ENCODE measurements around the gene HAUS7. TPM values are rescaled to one million over a fixed set of nuclear protein-coding genes. Genes with fewer than 3 reads are reported as not detected.

The HAUS7 gene
- total RNA-seq, 2 experiments from 2014 or later = 24.4 to 25.6 TPM

DNA sequence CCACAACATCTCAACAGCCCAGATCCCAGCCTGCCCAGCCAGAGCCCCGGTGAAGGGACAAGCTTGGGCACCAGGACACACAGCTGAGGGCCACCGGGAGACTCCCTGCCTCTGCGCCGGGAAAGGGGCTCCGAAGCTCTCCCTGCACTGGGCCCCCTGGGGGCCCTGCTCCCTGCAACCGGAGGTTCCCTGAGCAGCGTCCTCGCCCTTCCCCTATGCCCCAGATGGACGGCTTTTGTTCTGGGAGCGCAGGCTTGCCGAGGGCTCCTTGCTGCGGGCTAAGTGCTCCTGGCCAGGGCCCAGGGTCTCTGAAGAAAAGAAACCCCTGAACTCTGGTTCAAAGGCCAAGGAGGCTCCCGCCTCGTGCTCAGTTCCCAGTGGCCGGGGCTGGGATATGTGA is 60.0 kb downstream of the HAUS7 start:
- intact Hi-C loops (cut with DNase I, micrococcal nuclease) = no loop called here
- Histone ChIP-seq H3K9me3 (ENCODE audit: control insufficient read depth in 1 of 2, insufficient read depth in 1 of 2, low read length in 2 of 2) (no peaks in the 10 kb centered on the region), H3K36me3 (ENCODE audit: insufficient read depth, low read length) (no peaks in the 10 kb centered on the region), H3K27ac (ENCODE audit: low read depth in 1 of 2, low read length in 2 of 2) (no peak overlapping the region), H3K4me1 (ENCODE audit: insufficient read depth, low read length) (peaks cover 15% of the 10 kb centered on the region), H3K27me3 (ENCODE audit: control insufficient read depth in 1 of 2, insufficient read depth in 2 of 2, low read length in 2 of 2) (no peaks in the 10 kb centered on the region), H3K4me3 (ENCODE audit: low read length) (no peak overlapping the region)
- TF ChIP-seq CTCF (IDR thresholded peaks at IDR 0.05) = no peak
- Mint-ChIP-seq H3K9me3 (no peaks in the 10 kb centered on the region), H3K27ac (no peak overlapping the region), H3K27me3 (peaks cover 6% of the 10 kb centered on the region), H3K4me1 (ENCODE audit: low read depth) (peaks cover 7% of the 10 kb centered on the region), H3K4me3 (no peak overlapping the region), H3K36me3 (ENCODE audit: low read depth) (no peaks in the 10 kb centered on the region)
- ChIA-PET POLR2A (no interaction called here), CTCF (no interaction called here)
- ATAC-seq (ENCODE audit: poor library complexity) = no peak
- DNase-seq = no peak

DNA sequence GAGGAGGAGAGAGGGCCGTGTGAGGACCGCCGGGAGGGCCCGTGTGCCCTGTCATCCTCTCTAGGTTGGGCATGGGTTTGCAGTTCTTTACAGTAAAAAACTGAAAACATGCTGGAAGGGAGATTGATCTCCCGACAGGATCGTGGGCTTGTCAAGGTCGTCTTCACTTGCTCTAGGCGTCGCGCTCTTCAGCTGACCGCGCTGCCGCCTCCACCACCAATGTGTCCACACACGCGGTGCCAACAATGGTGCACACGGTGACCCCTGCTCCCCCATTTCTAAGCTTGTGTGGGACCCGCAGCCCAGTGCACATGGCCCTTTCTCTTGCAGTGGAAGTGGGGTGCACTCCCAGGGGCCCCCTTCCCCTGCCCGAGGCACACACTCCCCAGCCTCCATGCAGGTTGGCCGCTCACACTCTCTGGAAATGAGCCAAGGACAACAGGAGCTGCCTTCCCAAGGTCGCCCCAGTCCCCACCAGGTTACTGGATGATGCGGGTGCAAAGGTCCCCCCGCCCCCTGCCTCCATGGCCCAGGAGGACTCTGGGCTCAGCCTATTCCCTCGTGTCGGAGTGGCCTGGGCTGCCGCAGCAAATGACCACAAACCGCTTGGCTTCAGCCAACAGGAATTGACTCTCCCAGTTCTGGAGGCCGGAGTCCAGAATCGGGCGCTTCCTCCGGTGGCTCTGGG is 60.8 kb downstream of the HAUS7 start:
- H3K4me1 ChIP-seq (ENCODE audit: insufficient read depth, low read length) = peaks cover 15% of the 10 kb centered on the region
- intact Hi-C loops (cut with DNase I, micrococcal nuclease) = no loop called here
- no peak for TF ChIP-seq CTCF (IDR thresholded peaks at IDR 0.05)
- Mint-ChIP-seq H3K4me1 (ENCODE audit: low read depth) (peaks cover 7% of the 10 kb centered on the region), H3K4me3 (no peak overlapping the region), H3K27ac (no peak overlapping the region), H3K36me3 (ENCODE audit: low read depth) (no peaks in the 10 kb centered on the region), H3K27me3 (peaks cover 6% of the 10 kb centered on the region), H3K9me3 (no peaks in the 10 kb centered on the region)
- ChIA-PET POLR2A (no interaction called here), CTCF (no interaction called here)
- no peaks in the 10 kb centered on the region for H3K36me3 ChIP-seq (ENCODE audit: insufficient read depth, low read length)
- H3K9me3 ChIP-seq (ENCODE audit: control insufficient read depth in 1 of 2, insufficient read depth in 1 of 2, low read length in 2 of 2) = no peaks in the 10 kb centered on the region
- no peaks in the 10 kb centered on the region for H3K27me3 ChIP-seq (ENCODE audit: control insufficient read depth in 1 of 2, insufficient read depth in 2 of 2, low read length in 2 of 2)
- no peak overlapping the region for H3K27ac ChIP-seq (ENCODE audit: low read depth in 1 of 2, low read length in 2 of 2)
- ATAC-seq (ENCODE audit: poor library complexity) (no peak), DNase-seq (no peak)
- no peak overlapping the region for H3K4me3 ChIP-seq (ENCODE audit: low read length)

GRCh38 chrX:153408871-153409351 is 61.5 kb downstream of the HAUS7 start:
- H3K4me3 ChIP-seq (ENCODE audit: low read length) = no peak overlapping the region
- no peaks in the 10 kb centered on the region for H3K9me3 Mint-ChIP-seq
- CTCF ChIA-PET = no interaction called here
- no peaks in the 10 kb centered on the region for H3K36me3 ChIP-seq (ENCODE audit: insufficient read depth, low read length)
- H3K4me1 ChIP-seq (ENCODE audit: insufficient read depth, low read length) = peaks cover 15% of the 10 kb centered on the region
- peaks cover 7% of the 10 kb centered on the region for H3K4me1 Mint-ChIP-seq (ENCODE audit: low read depth)
- H3K4me3 Mint-ChIP-seq = no peak overlapping the region
- TF ChIP-seq CTCF (IDR thresholded peaks at IDR 0.05) = no peak
- H3K27me3 Mint-ChIP-seq = peaks cover 6% of the 10 kb centered on the region
- no peak for ATAC-seq (ENCODE audit: poor library complexity)
- DNase-seq = no peak
- POLR2A ChIA-PET = no interaction called here
- intact Hi-C loops (cut with DNase I, micrococcal nuclease) = no loop called here
- H3K27me3 ChIP-seq (ENCODE audit: control insufficient read depth in 1 of 2, insufficient read depth in 2 of 2, low read length in 2 of 2) = no peaks in the 10 kb centered on the region
- H3K27ac ChIP-seq (ENCODE audit: low read depth in 1 of 2, low read length in 2 of 2) = no peak overlapping the region
- no peak overlapping the region for H3K27ac Mint-ChIP-seq
- no peaks in the 10 kb centered on the region for H3K9me3 ChIP-seq (ENCODE audit: control insufficient read depth in 1 of 2, insufficient read depth in 1 of 2, low read length in 2 of 2)
- no peaks in the 10 kb centered on the region for H3K36me3 Mint-ChIP-seq (ENCODE audit: low read depth)
